HG02798 (cell line): ENCODE measurements around the gene GNG7.
"Not testable (repeated sequence)": the region's sequence is repeated elsewhere in the genome, so short reads cannot be mapped to it uniquely, and the experiment has no call there.

Experiments
- ATAC-seq: cut with Tn5 transposase; IDR thresholded peaks from one replicate; pipeline ENCODE4 v1.9.1; 2021; ENCODE audit warnings: mild to moderate bottlenecking; ENCODE audit not compliant: unreplicated experiment, poor library complexity

The GNG7 gene

DNA sequence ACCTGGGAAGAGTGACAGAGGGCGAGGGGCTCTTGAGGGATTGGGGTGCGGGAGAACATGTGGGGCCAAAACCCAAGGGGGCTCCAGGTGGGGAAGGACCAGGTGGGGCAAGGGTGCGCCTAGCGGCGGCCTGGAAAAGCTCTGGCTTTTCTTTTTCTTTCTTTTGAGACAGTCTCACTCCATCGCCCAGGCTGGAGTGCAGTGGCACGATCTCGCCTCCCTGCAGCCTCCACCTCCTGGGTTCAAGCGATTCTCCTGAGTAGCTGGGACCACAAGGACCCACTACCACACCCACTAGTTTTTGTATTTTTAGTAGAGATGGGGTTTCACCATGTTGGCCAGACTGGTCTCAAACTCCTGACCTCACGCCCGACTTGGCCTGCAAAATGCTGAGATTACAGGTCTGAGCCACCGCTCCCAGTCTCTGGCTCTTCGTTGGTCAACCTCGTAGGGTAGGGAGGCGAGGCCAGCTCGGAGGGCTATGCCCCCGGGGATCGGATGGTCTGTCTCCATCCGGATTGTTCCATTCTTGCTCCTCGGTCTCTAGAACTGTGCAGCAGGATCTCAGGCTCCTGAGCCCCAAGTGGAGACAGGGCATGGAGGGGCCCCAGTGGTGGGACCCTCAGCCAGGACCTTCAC lies 222.8 kb downstream of the GNG7 start:
- ATAC-seq, result no peak

DNA sequence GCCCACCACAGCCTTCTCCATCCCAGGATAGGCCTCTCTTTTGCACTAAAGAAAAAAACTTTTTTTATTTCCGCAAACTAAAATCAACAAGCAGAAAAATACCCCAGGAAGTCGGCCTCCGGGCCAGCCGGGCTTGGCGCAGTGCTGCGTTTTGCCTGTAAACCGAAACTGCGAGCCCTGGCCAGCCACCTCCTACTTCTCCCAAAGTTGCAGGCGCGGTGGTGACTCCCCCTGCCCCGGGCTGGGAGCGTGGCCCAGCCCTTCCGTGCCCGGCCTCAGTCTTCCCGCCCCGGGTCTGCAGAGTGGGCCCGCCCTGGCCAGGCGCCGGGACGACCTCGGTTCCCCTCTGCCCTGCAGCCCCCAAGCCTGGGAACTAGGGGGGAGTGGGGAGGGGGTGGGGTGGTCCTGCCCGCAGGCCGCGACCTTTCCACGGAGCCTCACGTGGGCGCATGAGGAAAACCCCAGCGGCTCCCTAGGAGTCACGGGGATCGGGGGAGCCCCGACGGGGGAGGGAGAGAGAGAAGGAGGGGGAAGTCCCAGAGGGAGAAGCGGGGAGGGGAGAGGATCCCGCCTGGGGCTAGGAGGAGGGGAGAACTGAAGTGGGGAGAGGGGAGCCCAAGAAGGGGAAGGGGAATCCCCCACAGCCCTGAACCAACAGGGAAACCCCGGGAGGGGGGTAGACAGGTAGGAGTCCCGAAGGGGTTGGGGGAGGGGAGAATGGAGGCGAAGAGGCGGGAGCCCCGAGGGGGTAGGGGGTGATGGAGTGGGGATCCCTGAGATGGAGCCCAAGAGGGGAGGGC lies 223.5 kb downstream of the GNG7 start:
- ATAC-seq, result no peak

DNA sequence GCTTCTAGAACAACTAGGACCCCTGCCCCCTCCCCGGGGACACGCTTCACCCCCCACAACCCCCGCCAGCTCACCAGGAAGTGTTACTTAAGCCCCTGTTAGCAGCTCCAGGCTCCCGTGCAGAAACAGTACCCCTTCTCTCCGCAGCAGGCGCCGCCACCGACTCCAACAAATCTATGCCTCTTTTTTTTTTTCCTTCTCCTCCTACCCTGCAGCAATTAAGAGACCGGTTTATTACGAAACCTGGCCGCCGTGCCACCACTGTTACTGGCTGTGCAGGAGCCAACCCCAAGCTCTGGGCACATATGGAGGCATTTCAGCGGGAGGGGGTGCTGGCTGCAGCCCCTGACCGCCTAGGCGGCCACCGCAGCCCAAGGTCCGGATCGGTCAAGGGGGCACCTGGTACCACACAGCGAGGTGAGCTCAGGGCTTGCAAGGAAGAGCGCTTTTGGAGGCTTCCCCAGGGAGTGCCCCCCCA lies 224.2 kb downstream of the GNG7 start:
- no peak for ATAC-seq

DNA sequence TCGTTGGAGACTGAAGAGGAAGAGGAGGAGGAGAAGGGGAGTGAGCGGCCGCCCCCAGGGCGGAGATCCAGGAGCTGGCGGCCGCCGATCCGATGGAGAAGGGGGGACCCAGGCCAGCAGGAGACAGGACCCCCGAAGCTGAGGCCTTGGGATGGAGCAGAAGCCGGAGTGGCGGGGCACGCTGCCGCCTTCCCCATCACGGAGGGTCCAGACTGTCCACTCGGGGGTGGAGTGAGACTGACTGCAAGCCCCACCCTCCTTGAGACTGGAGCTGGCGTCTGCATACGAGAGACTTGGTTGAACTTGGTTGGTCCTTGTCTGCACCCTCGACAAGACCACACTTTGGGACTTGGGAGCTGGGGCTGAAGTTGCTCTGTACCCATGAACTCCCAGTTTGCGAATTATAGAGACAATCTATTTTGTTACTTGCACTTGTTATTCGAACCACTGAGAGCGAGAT lies 224.7 kb downstream of the GNG7 start:
- no peak for ATAC-seq

DNA sequence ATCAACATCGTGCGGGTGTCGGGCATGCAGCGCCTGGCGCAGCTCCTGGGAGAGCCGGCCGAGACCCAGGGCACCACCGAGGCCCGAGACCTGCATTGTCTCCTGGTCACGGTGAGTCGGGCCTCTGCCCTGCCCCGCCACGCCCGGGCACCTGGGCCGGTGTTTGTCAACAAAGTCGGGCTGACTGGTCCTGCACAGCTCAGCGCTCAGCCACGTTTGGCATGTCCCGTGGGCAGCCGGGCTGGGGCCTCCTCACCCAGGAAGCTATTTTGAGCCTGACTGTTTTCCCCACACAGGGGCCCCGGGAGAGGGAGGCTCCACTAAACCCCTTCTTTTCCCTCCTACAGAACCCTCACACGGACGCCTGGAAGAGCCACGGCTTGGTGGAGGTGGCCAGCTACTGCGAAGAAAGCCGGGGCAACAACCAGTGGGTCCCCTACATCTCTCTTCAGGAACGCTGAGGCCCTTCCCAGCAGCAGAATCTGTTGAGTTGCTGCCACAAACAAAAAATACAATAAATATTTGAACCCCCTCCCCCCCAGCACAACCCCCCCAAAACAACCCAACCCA lies 225.3 kb downstream of the GNG7 start:
- no peak for ATAC-seq

DNA sequence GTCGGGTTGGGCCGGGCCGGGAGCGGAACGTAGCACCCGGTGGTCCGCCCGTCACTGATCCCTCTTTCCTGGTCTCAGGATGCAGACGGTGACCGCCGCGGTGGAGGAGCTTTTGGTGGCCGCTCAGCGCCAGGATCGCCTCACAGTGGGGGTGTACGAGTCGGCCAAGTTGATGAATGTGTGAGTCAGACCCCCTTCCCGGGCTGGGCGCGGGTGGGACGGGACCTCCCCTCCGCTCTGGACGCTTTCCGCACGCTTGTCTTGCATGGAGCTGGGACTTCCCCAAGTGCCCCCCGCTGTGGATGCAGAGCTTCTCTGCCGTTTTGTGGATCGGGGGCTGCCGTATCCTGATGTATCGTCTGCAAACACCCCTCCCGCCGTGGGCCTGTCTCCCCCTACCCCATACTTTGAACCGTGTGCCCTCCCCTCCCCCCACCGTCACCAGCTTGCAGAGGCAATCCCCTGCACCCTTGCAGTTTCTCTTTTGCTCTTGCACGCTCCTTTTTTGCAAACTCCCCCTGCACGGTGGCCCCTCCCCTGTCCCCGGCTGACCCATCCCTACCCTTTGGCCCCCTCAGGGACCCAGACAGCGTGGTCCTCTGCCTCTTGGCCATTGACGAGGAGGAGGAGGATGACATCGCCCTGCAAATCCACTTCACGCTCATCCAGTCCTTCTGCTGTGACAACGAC lies 225.9 kb downstream of the GNG7 start:
- ATAC-seq, result peak; percentile 24

DNA sequence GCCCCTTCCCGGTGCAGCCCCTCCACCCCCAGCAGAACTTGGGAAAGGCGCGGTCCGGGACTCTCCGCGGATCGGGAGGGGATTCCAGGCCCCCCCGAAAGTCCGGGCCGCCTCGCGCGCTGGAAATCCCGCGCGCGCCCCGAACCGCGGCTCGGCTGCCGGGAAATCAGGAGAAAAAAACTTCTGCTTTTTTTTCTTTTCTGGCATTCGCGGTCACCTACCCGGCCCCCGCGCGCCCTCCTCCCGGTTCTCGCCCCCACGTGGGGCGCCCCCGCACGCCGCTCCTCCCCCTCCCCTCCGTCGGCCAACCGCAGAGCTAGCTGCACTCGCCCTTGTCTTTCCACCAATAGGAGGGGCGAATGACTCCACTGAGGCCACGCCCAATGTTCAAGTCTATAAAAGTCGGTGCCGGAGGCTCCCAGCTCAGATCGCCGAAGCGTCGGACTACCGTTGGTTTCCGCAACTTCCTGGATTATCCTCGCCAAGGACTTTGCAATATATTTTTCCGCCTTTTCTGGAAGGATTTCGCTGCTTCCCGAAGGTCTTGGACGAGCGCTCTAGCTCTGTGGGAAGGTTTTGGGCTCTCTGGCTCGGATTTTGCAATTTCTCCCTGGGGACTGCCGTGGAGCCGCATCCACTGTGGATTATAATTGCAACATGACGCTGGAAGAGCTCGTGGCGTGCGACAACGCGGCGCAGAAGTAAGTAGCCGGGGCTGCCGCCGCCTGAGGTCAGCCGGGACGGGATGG lies 226.6 kb downstream of the GNG7 start, which contains the start of gene GADD45B:
Gene GADD45B (plus strand): TSS at position 426 of the 749 bp plus-strand sequence. CDS start 232 bp downstream, at position 658.
- peak; percentile 60 for ATAC-seq

DNA sequence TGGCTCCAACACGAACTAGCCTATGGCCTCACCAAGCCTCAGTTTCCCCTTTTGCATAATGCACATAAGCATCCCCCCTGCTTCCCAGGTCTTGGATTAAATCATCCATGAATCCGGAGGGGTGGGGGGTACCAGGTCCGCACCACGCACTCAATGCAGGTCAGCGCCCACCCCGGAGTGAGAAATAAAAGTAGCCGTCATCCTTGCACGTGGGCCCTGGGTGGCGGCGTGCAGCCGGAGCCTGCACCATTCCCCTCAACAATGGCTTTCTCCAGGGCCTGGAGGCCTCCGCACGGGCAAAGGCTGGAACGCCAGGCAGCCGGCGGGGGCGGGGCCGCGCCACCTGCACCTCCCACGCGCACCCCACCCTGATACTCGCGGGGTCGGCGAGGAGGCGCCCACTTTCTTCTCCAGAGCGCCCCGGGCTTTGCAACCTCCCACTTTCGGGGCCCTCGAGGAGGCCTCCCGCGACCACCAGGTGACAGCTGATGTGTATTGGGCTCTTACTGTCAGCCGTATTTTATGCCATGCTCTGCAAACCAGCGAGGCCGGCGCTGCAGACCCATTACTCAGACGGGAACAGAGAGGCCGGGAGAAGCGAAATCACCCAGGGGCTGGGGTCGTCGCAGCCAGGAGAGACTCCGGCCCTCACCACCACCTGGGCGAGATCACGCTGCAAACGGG lies 227.3 kb downstream of the GNG7 start:
- peak; percentile 9 for ATAC-seq

DNA sequence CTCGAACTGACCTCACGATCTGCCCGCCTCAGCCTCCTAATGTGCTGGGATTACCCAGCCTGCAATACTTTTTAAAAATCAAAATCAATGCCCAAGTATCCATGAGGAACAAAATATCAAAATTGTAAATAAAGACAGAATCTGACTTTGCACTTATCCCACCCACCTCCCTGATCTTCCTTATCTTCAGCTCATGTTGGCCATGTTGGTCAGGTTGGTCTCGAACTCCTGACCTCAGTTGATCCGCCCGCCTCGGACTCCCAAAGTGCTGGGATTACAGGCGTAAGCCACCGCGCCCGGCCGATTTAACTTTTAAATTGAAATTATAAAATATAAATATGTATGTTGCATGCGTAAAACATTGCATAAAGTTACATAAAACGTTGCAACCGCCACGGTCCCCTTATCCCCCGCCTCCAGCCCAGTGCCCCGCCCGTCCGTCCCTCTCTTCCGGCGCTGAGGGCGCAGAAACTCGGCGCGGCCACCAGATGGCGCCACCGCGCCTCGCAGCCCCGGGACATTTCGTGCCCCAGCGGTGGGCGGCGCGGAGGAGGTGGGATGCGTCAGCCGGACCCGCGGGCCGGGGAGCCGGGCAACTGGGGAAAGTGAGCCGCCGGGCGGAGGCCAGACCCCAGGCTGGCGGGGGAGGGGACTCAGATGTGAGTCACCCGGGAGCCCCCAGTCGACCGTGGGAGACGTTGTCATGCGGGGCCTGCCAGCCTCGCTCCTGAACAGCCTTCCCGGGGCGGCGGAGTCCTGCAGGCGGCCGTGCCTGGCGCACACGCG lies 228.1 kb downstream of the GNG7 start:
- ATAC-seq, result peak; percentile 26

DNA sequence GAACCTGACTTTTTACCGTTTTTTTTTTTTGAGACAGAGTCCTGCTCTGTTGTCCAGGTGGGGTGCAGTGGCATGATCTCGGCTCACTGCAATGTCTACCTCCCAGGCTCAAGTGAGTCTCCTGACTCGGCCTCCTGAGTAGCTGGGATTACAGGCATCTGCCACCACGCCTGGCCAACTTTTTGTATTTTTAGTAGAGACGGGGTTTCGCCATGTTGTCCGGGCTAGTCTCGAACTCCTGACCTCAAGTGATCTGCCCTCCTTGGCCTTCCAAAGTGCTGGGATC lies 232.6 kb downstream of the GNG7 start:
- not testable (repeated sequence) for ATAC-seq

DNA sequence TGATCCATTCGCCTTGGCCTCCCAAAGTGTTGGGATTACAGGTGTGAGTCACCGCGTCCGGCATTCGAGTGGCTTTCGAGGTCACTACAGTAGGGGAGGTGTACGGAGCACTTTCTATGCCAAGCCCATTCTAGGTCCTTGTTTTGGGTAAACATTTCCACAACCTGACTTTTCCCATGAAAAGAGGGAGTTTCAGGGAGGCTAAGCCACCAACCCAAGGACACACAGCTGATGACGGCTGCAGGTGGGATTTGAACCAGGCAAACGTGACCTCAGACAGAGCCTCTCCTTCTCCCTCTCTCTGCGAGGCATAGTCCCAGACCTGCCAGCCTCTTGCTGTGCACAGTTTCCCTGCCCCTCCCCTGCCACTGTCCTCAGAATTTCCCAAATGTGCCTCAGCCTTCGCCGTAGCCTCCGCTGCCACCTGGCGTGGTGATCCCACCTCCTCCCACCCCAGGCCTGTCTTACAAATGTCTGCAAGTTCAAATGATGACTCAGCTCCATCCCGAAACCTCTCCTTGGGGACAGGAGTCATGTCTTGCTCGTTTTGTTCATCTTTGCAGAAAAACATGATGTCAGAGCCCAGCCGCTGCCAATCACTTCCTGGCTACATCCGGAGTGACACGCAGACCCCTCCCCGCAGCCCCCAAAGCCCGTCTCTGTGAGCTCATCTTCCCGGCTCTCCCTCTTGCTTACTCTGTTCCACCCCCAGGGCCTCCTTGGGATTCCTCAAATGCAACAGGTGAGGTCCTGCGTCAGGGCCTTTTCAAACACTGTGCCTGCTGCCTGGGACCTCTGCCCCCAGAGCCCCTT lies 233.2 kb downstream of the GNG7 start:
- ATAC-seq, result no peak

DNA sequence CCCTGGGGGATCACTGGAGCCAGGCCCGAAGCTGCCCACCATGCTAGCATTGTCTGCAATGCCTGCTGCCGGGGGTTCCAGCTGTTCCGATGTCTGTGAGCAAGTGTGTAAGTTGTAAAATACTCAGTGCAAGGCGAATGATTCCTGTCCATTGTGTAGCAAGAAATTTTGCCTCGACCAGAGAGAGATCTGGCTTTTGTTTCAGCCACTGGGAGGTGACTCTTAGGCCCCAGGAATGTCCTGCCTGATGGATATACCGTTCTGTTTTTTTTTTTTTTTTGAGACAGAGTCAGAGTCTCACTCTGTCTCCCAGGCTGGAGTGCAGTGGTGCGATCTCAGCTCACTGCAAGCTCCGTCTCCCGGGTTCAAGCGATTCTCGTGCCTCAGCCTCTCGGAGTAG lies 233.9 kb downstream of the GNG7 start:
- ATAC-seq, result no peak

DNA sequence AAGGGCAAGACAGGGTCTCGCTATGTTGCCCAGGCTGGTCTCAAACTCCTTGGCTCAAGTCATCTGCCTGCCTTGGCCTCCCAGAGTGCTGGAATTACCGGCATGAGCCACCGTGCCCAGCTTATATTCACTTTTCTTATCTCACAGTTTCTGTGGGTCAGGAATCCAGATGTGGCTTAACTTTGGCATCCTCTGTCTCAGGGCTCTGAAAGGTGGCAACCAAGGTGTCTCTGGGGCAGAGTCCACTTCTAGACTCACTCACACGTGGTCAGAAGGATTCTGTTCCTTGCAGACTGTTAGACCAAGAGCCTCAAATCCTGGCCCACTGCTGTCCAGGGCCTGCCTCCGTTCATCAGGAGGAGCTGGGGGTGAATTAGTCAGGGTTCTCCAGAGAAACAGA lies 238.1 kb downstream of the GNG7 start:
- no peak for ATAC-seq

DNA sequence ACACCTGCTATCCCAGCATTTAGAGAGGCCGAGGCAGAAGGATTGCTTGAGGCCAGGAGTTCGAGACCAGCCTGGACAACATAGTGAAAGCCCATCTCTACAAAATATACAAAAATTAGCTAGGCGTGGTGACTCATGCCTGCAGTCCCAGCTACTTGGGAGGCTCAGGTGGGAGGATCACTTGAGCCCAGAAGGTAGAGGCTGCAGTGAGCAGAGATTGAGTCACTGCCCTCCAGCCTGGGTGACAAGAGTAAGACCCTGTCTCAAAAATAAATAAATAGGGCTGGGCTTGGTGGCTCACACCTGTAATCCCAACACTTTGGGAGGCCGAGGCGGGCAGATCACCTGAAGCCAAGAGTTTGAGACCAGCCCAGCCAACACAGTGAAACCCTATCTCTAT lies 238.8 kb downstream of the GNG7 start:
- ATAC-seq, result not testable (repeated sequence)

DNA sequence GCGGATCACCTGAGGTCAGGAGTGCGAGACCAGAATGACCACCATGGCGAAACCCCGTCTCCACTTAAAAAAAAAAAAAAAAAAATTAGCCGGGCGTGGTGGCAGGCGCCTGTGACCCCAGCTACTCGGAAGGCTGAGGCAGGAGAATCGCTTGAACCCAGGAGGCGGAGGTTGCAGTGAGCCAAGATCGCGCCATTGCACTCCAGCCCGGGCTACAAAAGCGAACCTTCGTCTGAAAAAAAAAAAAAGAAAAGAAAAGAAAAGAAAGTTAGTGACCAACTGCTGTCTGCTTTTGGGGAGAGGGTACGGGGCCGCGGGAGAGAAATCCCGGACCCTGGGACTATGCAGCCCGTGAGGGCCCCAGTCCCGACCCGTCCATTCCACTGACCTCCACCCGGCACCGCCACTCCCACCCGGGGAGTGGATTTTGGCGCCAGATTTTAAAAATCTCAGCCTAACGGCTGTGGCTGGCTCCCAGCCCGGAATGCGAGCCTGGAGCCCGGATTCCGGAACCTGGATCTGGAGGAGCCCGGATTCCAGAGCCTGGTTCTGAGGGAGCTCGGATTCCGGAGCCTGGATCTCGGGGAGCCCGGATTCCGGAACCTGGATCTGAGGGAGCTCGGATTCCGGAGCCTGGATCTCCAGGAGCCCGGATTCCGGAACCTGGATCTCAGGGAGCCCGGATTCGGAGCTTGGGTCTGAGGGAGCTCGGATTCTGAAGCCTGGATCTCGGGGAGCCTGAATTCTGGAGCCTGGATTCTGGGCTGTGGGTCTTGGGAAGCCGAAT lies 239.7 kb downstream of the GNG7 start:
- ATAC-seq, result no peak

DNA sequence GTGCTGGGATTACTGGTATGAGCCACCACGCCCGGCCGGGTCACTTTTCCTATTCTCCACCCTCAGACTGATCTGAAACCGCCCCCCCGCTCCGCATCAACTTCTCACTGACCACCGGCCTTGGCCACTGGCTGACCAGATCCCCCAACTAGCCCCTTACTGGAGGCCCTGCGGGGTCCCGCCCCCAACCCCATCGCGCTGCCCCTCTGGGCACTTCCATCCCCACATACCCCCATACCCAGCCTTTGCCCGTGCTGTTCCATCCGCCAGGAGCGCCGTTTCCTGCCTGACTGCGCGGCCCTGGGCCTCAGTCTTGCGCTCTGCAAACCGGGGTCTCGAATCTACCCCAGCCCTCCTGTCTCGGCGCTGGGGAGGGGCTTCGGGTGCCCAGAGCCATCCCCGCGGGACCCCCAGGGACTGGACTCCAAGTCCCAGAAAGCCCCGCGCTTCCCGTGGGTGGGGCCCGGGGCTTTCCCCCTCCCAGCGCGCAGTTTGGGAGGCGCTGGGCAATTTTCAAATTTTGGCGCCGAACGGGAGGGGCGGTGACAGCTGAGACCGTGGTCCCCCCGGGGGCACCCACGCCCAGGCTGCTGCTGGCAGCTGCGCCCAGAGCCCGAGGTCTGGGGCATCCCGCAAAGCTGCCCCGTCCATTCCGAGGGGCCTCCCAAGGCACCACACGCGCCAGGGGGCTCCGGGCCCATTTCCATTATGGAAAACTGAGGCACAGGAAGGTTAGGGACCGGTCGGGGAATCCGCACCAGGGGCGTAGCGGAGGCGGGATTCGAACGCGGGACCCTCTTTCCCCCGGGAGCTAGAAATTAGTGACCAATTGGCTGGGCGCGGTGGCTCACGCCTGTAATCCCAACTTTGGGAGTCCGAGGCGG lies 240.5 kb downstream of the GNG7 start:
- peak; percentile 66 for ATAC-seq
